ENCODE data around the gene MATCAP1.

DNA sequence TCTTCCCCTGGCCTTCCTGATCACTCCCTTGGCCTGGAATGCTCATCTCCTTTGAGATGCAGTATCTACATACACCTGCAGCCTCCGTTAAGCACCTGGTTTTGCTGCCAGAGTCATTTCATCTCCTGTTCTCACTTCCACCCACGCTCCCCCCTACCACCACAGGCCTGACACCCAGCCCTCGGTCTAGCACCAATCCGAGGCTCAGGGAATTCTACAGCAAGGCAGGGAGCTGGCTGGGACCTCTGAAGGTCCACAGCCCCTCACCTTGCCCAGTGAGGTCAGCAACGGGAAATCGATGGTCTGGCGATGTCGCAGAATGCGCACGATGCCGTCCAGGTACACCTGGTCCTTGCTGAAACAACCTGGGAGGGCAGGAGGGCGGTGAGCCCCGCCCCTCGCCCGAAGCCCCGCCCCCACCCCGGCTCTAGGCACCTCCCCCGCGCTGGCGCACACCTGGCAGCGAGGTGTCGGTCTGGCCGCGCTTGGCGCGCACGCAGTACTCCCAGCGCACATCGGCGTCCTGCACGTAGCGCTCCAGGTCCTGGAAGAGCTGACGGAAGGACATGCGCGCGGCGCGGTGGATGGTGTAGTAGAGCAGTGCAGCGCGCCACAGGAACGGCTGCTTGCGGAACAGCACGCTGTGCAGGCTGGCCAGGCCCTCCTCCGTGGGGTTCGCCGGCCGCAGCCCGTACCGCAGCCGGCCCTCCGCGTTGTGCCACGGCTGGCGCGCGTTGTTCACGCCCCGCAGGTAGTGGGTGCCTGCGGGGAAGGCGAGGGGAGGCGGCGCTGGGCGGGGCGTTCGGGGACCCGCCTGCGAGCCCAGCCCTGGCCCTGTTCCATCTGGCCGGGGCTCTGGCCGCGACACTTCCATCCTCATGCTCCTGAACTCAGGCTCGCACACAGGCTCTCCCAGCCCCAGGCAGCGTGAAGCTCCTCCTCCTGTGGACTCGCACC is 5.7 kb downstream of the MATCAP1 start:
- TF ChIP-seq POLR2A (IDR thresholded peaks at IDR 0.05) = no peak
- TF ChIP-seq, protein P1, sequence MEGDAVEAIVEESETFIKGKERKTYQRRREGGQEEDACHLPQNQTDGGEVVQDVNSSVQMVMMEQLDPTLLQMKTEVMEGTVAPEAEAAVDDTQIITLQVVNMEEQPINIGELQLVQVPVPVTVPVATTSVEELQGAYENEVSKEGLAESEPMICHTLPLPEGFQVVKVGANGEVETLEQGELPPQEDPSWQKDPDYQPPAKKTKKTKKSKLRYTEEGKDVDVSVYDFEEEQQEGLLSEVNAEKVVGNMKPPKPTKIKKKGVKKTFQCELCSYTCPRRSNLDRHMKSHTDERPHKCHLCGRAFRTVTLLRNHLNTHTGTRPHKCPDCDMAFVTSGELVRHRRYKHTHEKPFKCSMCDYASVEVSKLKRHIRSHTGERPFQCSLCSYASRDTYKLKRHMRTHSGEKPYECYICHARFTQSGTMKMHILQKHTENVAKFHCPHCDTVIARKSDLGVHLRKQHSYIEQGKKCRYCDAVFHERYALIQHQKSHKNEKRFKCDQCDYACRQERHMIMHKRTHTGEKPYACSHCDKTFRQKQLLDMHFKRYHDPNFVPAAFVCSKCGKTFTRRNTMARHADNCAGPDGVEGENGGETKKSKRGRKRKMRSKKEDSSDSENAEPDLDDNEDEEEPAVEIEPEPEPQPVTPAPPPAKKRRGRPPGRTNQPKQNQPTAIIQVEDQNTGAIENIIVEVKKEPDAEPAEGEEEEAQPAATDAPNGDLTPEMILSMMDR (IDR thresholded peaks at IDR 0.05) = no peak

All from heart left ventricle (tissue), 13 donors.